HG03039 (cell line): Measurements from ENCODE around the gene SLC46A1.
A peak's percentile ranks its signal among the peaks of the same experiment; 100 is the strongest.

Experiments
- ATAC-seq: cut with Tn5 transposase; IDR thresholded peaks from one replicate; pipeline ENCODE4 v1.9.1; 2021; ENCODE audit warnings: mild to moderate bottlenecking, moderate library complexity; ENCODE audit not compliant: unreplicated experiment

SLC46A1 gene

GRCh38 chr17:28385037-28385400, 21.0 kb downstream of the SLC46A1 start:
- ATAC-seq = no peak

GRCh38 chr17:28384281-28385036, 21.6 kb downstream of the SLC46A1 start:
- ATAC-seq = no peak

GRCh38 chr17:28381141-28381825, 24.7 kb downstream of the SLC46A1 start:
- ATAC-seq = no peak

- ATAC-seq = no peak
These were observed 25.9 kb downstream of the SLC46A1 start for GRCh38 chr17:28379814-28380801.

GRCh38 chr17:28372945-28373274, 33.1 kb downstream of the SLC46A1 start:
- ATAC-seq = no peak

GRCh38 chr17:28372203-28372944, 33.6 kb downstream of the SLC46A1 start:
- ATAC-seq = peak; percentile 14

GRCh38 chr17:28371245-28372202, 34.5 kb downstream of the SLC46A1 start, which contains the start of gene SARM1:
SARM1 (plus strand) TSS chr17:28371694; CDS start chr17:28372033, 339 bp downstream.
- peak; percentile 41 for ATAC-seq

GRCh38 chr17:28370744-28371103, 35.3 kb downstream of the SLC46A1 start:
- ATAC-seq = no peak

- ATAC-seq = no peak
These were observed 35.8 kb downstream of the SLC46A1 start, which contains the start of gene VTN for GRCh38 chr17:28370035-28370743. VTN (minus strand) TSS chr17:28370307; CDS start chr17:28370203, 104 bp downstream.

GRCh38 chr17:28369684-28370034, 36.4 kb downstream of the SLC46A1 start:
- no peak for ATAC-seq

- ATAC-seq = no peak
These were observed 36.9 kb downstream of the SLC46A1 start for GRCh38 chr17:28368915-28369683.

- ATAC-seq = no peak
These were observed 37.6 kb downstream of the SLC46A1 start for GRCh38 chr17:28368306-28368831.

GRCh38 chr17:28367641-28368305, 38.2 kb downstream of the SLC46A1 start:
- ATAC-seq = no peak

GRCh38 chr17:28366605-28367004, 39.4 kb downstream of the SLC46A1 start:
- ATAC-seq = no peak

- no peak for ATAC-seq
These were observed 40.5 kb downstream of the SLC46A1 start for GRCh38 chr17:28365487-28365886.

GRCh38 chr17:28364665-28365363, 41.2 kb downstream of the SLC46A1 start, which contains the start of gene SEBOX:
SEBOX (minus strand) TSS chr17:28365199; CDS start chr17:28365151, 48 bp downstream.
- ATAC-seq = no peak
